GM19239 (cell line): ENCODE measurements around the gene GAL3ST2.
"Not testable (repeated sequence)": the region's sequence is repeated elsewhere in the genome, so short reads cannot be mapped to it uniquely, and the experiment has no call there.

ENCODE experiments used
- DNase-seq: peaks from one replicate; pipeline ENCODE4 v3.0.0; 2011; ENCODE audit warnings: low spot score; ENCODE audit not compliant: insufficient read length
- FAIRE-seq: peaks from 2 replicates; lab custom pipeline; 2011; peaks lifted over from hg19 to GRCh38; lab: Jason Lieb, UNC

The GAL3ST2 gene

DNA sequence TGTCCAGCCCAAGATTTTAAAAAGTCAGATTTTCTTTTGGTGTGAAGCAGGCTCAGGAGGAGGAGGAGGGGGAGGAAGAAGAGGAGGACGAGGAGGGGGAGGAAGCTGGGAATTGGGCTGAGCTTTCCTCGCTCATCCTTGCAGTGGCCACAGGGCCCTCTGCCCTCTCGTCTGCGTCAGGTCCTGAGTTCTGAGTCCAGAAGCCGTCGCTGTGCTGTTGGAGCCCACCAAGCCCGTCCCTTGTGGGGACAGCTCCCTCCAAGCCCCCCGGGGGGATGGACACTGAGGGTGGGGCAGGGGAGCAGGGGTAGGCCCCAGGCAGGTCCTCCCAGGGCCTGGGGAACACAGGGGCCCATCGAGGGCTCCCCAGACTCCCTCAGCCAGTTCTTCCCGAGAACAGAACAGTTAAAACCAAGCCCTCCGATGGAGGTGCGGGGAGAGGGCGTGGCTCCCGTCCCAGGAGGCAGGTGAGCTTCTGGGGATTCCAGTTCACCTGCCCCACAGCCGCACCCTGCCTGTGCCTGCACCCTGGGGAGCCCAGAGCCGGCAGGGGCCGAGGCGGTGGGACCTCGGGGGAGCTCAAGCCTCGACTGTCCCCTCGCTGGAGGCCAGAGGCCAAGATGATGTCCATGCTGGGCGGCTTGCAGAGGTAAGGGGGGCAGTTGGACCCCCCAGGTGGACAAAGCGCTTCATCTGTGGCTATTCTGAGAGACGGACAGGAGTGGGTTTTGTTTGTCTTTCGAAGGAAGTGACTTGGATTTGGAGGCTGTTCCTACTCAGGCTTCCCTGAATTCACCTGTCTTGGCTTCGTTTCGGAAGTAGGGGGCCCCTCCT is at the start of gene GAL3ST2:
GAL3ST2 (plus strand) TSS at position 487 of the 834 bp plus-strand sequence; CDS start at position 621, 134 bp downstream.
- DNase-seq (peak; percentile 5), FAIRE-seq (no peak)

GRCh38 chr2:241728000-241728399 is 48.6 kb upstream of the GAL3ST2 start:
- no peak for FAIRE-seq
- no peak for DNase-seq

- FAIRE-seq = no peak
- no peak for DNase-seq
Observed at GRCh38 chr2:241728627-241729026, 48.0 kb upstream of the GAL3ST2 start.

DNA sequence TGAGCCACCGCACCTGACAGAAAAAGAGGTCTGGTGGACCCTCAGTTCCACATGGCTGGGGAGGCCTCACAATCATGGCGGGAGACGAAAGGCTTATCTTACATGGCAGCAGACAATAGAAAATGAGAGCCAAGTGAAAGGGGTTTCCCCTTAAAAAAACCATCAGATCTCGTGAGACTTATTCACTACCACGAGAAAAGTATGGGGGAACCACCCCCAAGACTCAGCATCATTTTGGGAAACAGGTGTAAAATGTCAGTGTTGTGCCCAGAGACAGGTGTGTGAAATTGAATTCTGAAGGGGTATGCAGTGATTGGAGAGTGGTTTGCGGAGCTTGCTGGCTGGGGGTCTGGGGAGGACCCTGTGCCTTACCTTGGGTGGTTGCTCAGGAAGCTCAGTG is 46.8 kb upstream of the GAL3ST2 start:
- FAIRE-seq (peak; percentile 66), DNase-seq (no peak)

- FAIRE-seq = no peak
Observed at GRCh38 chr2:241730671-241731293, 45.8 kb upstream of the GAL3ST2 start.

GRCh38 chr2:241732513-241733186 is 44.0 kb upstream of the GAL3ST2 start:
- peak; percentile 29 for DNase-seq

More at GRCh38 chr2:241730671-241731293, 45.8 kb upstream of the GAL3ST2 start:
- no peak for DNase-seq

DNA sequence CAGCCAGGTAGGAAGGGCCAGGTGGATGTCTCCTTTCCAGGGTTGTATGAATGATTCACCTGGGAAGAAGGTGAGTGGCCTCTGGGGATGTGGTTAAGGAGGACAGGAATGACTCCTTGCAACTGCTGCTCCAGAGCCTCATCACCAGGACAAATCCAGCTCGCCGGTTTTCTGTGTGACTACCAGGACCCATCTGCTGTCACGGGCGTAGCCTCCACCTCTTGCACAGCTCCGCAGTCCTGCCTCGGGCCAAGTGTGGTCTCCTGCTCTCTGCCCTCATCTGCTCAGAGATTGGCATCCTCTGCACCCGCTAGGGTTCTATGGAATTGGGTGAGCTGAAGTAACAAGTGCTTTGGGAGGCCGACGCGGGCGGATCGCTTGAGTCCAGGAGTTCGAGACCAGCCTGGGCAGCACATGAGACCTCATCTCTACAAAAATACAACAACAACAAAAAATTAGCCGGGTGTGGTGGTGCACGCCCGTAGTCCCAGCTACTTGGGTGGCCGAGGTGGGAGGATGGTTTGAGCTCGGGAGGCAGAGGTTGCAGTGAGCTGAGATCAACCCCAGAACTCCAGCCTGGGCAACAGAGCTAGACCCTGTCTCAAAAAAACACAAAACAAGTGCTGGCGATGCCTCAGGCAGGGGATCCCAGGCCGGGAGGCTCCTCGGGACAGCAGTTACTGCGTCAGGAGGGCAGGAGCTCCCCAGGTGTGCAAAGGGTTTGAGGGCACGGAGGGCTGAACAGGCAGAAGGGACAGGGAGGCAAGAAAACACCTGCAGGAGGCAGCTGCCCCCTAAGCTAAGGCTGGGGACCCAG is 43.0 kb upstream of the GAL3ST2 start:
- no peak for DNase-seq
- FAIRE-seq = peak; percentile 28

More at GRCh38 chr2:241732513-241733186, 44.0 kb upstream of the GAL3ST2 start:
- peak; percentile 92 for FAIRE-seq

GRCh38 chr2:241734208-241734466 is 42.5 kb upstream of the GAL3ST2 start:
- DNase-seq (no peak), FAIRE-seq (peak; percentile 91)

DNA sequence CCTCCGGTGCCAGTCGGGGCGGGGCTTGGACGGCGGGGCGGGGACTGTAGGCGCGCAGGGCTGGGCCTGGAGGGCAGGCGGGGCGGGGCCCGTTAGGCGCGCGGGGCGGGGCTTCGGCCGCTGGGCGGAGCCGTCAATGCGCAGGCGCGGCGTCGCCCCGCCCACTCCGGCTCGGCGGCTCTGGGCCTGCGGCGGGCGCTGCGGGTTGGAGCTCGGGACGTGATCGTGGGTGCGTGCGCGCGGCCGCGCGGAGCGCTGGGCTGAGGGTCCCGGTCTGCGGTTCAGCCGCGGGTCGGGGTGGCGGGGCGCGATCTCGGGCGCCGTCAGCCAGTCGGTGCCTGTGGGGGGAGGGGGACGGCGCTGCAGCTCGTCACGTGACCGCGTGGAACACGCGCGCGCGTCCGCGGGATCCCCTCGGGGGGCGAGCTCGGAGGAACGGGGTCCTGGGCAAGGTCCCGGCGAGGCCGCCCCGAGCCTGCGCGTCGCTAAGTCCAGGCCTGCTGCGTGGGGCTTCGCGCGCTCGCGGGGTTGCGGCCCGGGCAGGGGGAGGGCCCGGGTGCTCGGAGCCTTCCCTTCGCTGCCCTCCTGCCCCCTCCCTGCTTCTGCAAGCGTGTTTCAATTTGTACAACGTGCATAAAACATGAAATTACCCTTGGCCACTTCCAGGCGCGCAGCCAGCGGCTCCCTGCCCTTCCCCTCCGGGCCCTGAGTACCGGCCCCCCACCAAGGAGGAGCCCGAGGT is 42.0 kb upstream of the GAL3ST2 start, which contains the start of gene D2HGDH:
D2HGDH (plus strand) TSS at position 164 of the 742 bp plus-strand sequence. CDS start 595 bp downstream, outside the sequence.
- FAIRE-seq = peak; percentile 53
- peak; percentile 93 for DNase-seq

- FAIRE-seq (no peak), DNase-seq (no peak)
Observed at GRCh38 chr2:241736111-241736510, 40.5 kb upstream of the GAL3ST2 start.

DNA sequence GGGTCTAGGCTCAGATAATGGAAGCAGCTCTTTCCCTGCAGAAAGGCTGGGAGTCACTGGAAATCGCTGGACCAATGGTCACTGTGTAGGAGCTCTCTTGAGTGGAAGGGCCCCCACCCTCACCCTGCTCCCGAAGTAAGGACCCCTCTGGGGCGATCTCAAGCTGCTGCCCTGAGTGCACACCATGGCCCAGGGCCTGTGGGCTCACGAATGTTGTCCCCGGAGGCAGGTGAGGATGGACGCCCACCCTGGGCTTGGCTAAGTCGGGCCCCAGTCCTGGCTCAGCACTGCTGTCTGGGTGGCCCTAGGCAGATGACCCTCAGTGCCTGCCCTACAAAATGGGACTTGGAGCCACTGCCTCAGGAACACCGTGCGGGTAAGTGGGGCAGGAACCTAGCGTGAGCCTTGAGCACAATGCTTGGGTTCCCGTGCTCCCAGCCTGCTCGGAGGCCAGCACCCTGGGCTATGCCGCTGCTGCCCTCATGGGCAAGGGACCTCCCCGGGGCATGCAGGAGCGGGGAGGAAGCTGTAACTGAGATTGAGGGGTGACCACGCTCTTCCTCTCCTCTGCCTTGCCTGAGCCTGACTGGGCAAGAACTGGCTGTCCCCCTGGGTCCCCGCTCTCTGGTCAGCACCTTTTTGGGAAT is 38.5 kb upstream of the GAL3ST2 start:
- no peak for FAIRE-seq
- no peak for DNase-seq

- DNase-seq (no peak), FAIRE-seq (no peak)
Observed at GRCh38 chr2:241739177-241739576, 37.4 kb upstream of the GAL3ST2 start.

DNA sequence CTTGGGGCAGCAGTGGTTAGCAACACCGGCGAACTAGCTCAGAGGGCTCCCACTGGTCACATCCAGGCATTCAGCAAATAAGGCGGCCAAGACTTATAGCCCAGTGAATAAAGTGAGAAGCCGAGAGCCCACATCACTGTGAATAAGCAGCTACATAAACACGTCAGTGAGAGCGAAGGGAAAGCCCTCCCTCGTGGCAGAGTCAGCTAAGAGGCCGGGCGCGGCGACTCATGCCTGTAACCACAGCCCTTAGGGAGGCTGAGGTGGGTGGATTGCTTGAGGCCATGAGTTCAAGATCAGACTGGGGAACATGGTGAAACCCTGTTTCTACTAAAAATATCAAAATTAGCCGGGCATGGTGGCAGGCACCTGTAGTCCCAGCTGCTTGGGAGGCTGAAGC is 37.0 kb upstream of the GAL3ST2 start:
- no peak for FAIRE-seq
- DNase-seq = no peak

DNA sequence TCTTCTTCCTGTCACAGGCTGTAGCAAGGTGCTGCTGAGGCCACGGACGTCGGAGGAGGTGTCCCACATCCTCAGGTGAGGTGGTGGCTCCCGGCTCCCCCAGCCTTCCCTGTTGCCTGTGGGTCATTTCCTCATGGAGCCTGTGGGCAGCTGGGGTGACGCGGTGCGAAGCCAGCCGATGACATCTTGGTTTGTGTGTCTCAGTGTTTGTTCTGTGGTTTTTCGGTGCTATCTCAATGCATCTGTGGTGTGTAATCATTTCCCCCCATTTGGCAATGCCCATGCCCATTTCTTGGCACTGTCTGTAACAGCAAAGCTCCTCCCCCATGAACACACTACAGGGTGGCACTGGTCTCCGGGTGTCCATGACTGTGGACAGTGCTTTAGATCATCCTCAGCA is 35.6 kb upstream of the GAL3ST2 start:
- FAIRE-seq = no peak
- DNase-seq = no peak

GRCh38 chr2:241742320-241742939 is 34.2 kb upstream of the GAL3ST2 start:
- DNase-seq (no peak), FAIRE-seq (no peak)

- FAIRE-seq, DNase-seq: not testable (repeated sequence)
Observed at GRCh38 chr2:241743008-241743407, 33.6 kb upstream of the GAL3ST2 start.

- DNase-seq (no peak), FAIRE-seq (no peak)
Observed at GRCh38 chr2:241743620-241744019, 33.0 kb upstream of the GAL3ST2 start.

GRCh38 chr2:241744028-241744754 is 32.4 kb upstream of the GAL3ST2 start:
- FAIRE-seq (no peak), DNase-seq (no peak)
